ENCODE results near the gene FBXL17. TPM values are rescaled to one million over a fixed set of nuclear protein-coding genes. Genes with fewer than 3 reads are reported as not detected.

The FBXL17 gene
- total RNA-seq, 1 experiment from 2014 or later: 18.2 TPM

DNA sequence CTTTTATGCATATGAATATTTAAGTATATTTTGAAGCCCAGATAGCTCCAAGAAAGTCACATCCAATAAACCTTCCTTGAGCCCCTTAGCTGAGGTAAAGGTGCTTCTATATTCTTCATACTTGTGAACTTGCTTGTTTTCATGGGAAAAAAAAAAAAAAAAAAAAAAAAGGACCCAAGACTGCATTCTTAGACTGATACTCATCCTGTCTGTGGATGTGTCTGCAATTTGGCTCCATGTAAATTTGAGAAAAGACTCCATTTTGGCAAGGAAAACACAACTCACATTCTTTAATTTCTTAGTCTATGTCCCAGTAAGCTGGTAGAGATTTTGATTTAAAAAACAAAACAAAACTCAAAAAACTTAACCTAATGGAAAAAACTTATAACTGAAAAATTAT is 238.3 kb downstream of the FBXL17 start:
- POLR2A ChIA-PET: interaction anchor here (0.6 kb wide), 2 partner anchors 187 to 1312 kb away, joined by 3 read pairs; no protein-coding TSS in a partner anchor
- H3K36me3 Mint-ChIP-seq (ENCODE audit: insufficient read depth, unreplicated experiment): no peaks in the 10 kb centered on the region
- H3K27me3 Mint-ChIP-seq (ENCODE audit: insufficient read depth, unreplicated experiment): no peaks in the 10 kb centered on the region
- CTCF ChIA-PET: interaction anchor here (0.7 kb wide), 1 partner anchor 1854 kb away, joined by 3 read pairs; no protein-coding TSS in a partner anchor
- no TSS peak for BruUV-seq (replicated peaks)
- TF ChIP-seq, protein P1, sequence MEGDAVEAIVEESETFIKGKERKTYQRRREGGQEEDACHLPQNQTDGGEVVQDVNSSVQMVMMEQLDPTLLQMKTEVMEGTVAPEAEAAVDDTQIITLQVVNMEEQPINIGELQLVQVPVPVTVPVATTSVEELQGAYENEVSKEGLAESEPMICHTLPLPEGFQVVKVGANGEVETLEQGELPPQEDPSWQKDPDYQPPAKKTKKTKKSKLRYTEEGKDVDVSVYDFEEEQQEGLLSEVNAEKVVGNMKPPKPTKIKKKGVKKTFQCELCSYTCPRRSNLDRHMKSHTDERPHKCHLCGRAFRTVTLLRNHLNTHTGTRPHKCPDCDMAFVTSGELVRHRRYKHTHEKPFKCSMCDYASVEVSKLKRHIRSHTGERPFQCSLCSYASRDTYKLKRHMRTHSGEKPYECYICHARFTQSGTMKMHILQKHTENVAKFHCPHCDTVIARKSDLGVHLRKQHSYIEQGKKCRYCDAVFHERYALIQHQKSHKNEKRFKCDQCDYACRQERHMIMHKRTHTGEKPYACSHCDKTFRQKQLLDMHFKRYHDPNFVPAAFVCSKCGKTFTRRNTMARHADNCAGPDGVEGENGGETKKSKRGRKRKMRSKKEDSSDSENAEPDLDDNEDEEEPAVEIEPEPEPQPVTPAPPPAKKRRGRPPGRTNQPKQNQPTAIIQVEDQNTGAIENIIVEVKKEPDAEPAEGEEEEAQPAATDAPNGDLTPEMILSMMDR (IDR thresholded peaks at IDR 0.05; ENCODE audit: unreplicated experiment): no peak
- peaks cover 5% of the 10 kb centered on the region for H3K4me1 Mint-ChIP-seq (ENCODE audit: insufficient read depth, unreplicated experiment)
- no peak for DNase-seq (ENCODE audit: unreplicated experiment)
- H3K9me3 Mint-ChIP-seq (ENCODE audit: unreplicated experiment): no peaks in the 10 kb centered on the region
- intact Hi-C loops (cut with micrococcal nuclease): no loop called here
- H3K27ac Mint-ChIP-seq (ENCODE audit: low read depth, unreplicated experiment): no peak overlapping the region
- no peak overlapping the region for H3K4me3 Mint-ChIP-seq (ENCODE audit: unreplicated experiment)

DNA sequence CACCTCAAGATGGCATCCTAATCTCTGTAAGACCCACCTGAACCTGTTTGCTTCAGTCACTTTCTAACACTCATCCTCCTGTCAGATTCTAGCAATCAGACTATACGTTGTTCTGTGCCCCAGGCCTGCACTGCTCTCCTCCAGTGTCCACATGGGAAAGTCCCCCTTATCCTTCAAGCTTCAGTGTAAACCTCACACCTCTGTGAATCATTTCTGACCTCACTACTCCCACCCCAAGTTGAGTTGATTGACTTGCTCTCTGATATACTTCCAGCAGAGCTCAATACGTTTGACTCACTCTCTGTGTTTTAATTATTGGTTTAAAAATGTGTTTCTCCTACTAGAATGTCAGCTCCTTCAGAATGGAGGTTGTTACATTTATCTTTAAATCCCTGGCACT is 240.2 kb downstream of the FBXL17 start:
- Mint-ChIP-seq H3K4me3 (ENCODE audit: unreplicated experiment) (no peak overlapping the region), H3K27ac (ENCODE audit: low read depth, unreplicated experiment) (no peak overlapping the region), H3K9me3 (ENCODE audit: unreplicated experiment) (no peaks in the 10 kb centered on the region), H3K4me1 (ENCODE audit: insufficient read depth, unreplicated experiment) (peaks cover 5% of the 10 kb centered on the region), H3K27me3 (ENCODE audit: insufficient read depth, unreplicated experiment) (no peaks in the 10 kb centered on the region), H3K36me3 (ENCODE audit: insufficient read depth, unreplicated experiment) (no peaks in the 10 kb centered on the region)
- ChIA-PET POLR2A (no interaction called here), CTCF (interaction anchor here (0.7 kb wide), 1 partner anchor 210 kb away, joined by 3 read pairs; no protein-coding TSS in a partner anchor)
- intact Hi-C loops (cut with micrococcal nuclease): no loop called here
- TF ChIP-seq, protein P1 (IDR thresholded peaks at IDR 0.05; ENCODE audit: unreplicated experiment): no peak
- no TSS peak for BruUV-seq (replicated peaks)
- DNase-seq (ENCODE audit: unreplicated experiment): peak; percentile 14

GRCh38 chr5:108136493-108136892 is 245.4 kb downstream of the FBXL17 start:
- intact Hi-C loops (cut with micrococcal nuclease): no loop called here
- BruUV-seq (replicated peaks): no TSS peak
- Mint-ChIP-seq H3K4me1 (ENCODE audit: insufficient read depth, unreplicated experiment) (no peaks in the 10 kb centered on the region), H3K4me3 (ENCODE audit: unreplicated experiment) (no peak overlapping the region), H3K9me3 (ENCODE audit: unreplicated experiment) (no peaks in the 10 kb centered on the region), H3K27me3 (ENCODE audit: insufficient read depth, unreplicated experiment) (no peaks in the 10 kb centered on the region), H3K27ac (ENCODE audit: low read depth, unreplicated experiment) (no peak overlapping the region), H3K36me3 (ENCODE audit: insufficient read depth, unreplicated experiment) (no peaks in the 10 kb centered on the region)
- TF ChIP-seq, protein P1 (IDR thresholded peaks at IDR 0.05; ENCODE audit: unreplicated experiment): no peak
- DNase-seq (ENCODE audit: unreplicated experiment): no peak
- CTCF ChIA-PET: no interaction called here
- POLR2A ChIA-PET: no interaction called here

DNA sequence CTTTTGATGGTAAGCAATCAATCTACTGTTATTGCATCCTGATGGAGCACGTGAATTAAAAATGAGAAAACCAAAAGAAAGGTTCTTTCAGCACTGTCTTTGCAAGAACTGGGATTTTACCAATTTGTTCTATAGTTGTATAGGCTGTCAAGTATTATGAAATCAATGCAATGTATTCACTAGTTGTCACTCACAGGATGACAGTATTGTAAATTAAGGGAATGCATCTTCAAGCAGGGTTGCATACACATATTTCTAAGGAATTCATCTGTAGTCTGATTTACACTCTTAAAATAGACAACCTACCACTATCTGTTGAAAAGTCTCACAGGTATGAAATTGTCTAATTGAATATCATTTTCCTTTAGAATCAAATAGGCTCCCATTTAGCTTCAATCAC is 252.8 kb downstream of the FBXL17 start:
- H3K27ac Mint-ChIP-seq (ENCODE audit: low read depth, unreplicated experiment): no peak overlapping the region
- intact Hi-C loops (cut with micrococcal nuclease): no loop called here
- CTCF ChIA-PET: no interaction called here
- no peak overlapping the region for H3K4me3 Mint-ChIP-seq (ENCODE audit: unreplicated experiment)
- BruUV-seq (replicated peaks): no TSS peak
- TF ChIP-seq, protein P1 (IDR thresholded peaks at IDR 0.05; ENCODE audit: unreplicated experiment): no peak
- no peaks in the 10 kb centered on the region for H3K4me1 Mint-ChIP-seq (ENCODE audit: insufficient read depth, unreplicated experiment)
- no peak for DNase-seq (ENCODE audit: unreplicated experiment)
- H3K27me3 Mint-ChIP-seq (ENCODE audit: insufficient read depth, unreplicated experiment): no peaks in the 10 kb centered on the region
- H3K9me3 Mint-ChIP-seq (ENCODE audit: unreplicated experiment): no peaks in the 10 kb centered on the region
- POLR2A ChIA-PET: no interaction called here
- no peaks in the 10 kb centered on the region for H3K36me3 Mint-ChIP-seq (ENCODE audit: insufficient read depth, unreplicated experiment)
